K562 (cell line): Measurements from ENCODE around the gene SLC35G1. TPM values are rescaled to one million over a fixed set of nuclear protein-coding genes. Genes with fewer than 3 reads are reported as not detected.

ENCODE experiments used
- ATAC-seq: fragments of 200-7000 bp; cut with Tn5 transposase; 3 replicates; pipeline ENCODE4 v1.9.1; 2020; ENCODE audit warnings: moderate library complexity
- BruUV-seq: library from RNA; stranded (reverse); fragments of 400-500 nt; replicated peaks from 2 replicates; lab custom pipeline; 2021; lab: Mats Ljungman, UMichigan
- CTCF ChIA-PET: fragments of 300-600 bp; formaldehyde crosslinking; extraction: SDS; loops from one replicate; lab custom pipeline; 2021; ENCODE audit warnings: low intra/inter-chr PET ratio; lab: Yijun Ruan, JAX
- POLR2A ChIA-PET: fragments of 300-600, 350-650 bp; sonication (Branson Sonifier 250); formaldehyde crosslinking; extraction: SDS; loops from one replicate; lab custom pipeline; 2021; ENCODE audit warnings: antibody characterized with exemption, inconsistent platforms; lab: Yijun Ruan, JAX
- DNase-seq, 4 experiments: peaks; one replicate each; pipeline versions ENCODE4 v3.0.0 to v3.0.0-alpha.2; 2011 to 2018; ENCODE audit warnings: low spot score in 3 of 4, mixed read lengths in 3 of 4; ENCODE audit errors: extremely low read depth in 1 of 4
- FAIRE-seq: peaks from 2 replicates; lab custom pipeline; 2011; peaks lifted over from hg19 to GRCh38; lab: Jason Lieb, UNC
- H2AFZ ChIP-seq: 2 replicates; pipeline ENCODE4 v1.6.0; 2011; ENCODE audit warnings: low read depth, low read length, control low read depth, inconsistent platforms
- H3K27ac ChIP-seq: fragments of 200-600 bp; 3 replicates; pipeline ENCODE4 v1.8.0; 2011; ENCODE audit warnings: low read depth, mild to moderate bottlenecking, control low read depth, inconsistent platforms, low read length, moderate library complexity, mixed read lengths; ENCODE audit errors: extremely low read depth
- H3K27me3 ChIP-seq, 2 experiments: fragments of 300-600 bp in 1 of 2; 2 replicates in 1 of 2; 3 replicates in 1 of 2; pipeline versions ENCODE4 v1.6.0 to v1.8.0; 2011; ENCODE audit warnings: inconsistent platforms in 2 of 2, low read length in 2 of 2, mild to moderate bottlenecking in 1 of 2, mixed read lengths in 1 of 2, moderate library complexity in 1 of 2; ENCODE audit not compliant: control insufficient read depth in 2 of 2, insufficient read depth in 2 of 2
- H3K36me3 ChIP-seq: fragments of 300-600 bp; 3 replicates; pipeline ENCODE4 v1.8.0; 2011; ENCODE audit warnings: mild to moderate bottlenecking, low read length, inconsistent platforms; ENCODE audit not compliant: control insufficient read depth, insufficient read depth
- H3K4me1 ChIP-seq, 2 experiments: fragments of 200-600 bp in 1 of 2; replicated peaks in 1 of 2; 2 replicates in 1 of 2; 3 replicates in 1 of 2; pipeline versions ENCODE4 v1.5.1 to v1.8.0; 2011; ENCODE audit warnings: inconsistent platforms in 2 of 2, low read length in 2 of 2, mild to moderate bottlenecking in 1 of 2, mixed read lengths in 1 of 2, moderate library complexity in 1 of 2; ENCODE audit not compliant: control insufficient read depth in 2 of 2, insufficient read depth in 2 of 2
- H3K4me2 ChIP-seq: 2 replicates; pipeline ENCODE4 v1.6.1; 2011; ENCODE audit warnings: low read length, control low read depth, inconsistent platforms, mixed read lengths; ENCODE audit not compliant: insufficient read depth
- H3K4me3 ChIP-seq: fragments of 200-600 bp; sonication (generic), shearing (Covaris generic); 2 replicates; pipeline ENCODE4 v1.5.1; 2016; ENCODE audit warnings: control low read depth, inconsistent platforms
- H3K79me2 ChIP-seq: fragments of 200-600 bp; 3 replicates; pipeline ENCODE4 v1.8.0; 2011; ENCODE audit warnings: low read length, inconsistent platforms; ENCODE audit not compliant: control insufficient read depth, insufficient read depth
- H3K9ac ChIP-seq, 2 experiments: 2 replicates each; pipeline versions ENCODE4 v1.6.0 to v1.6.1; 2011; ENCODE audit warnings: low read depth in 2 of 2, low read length in 2 of 2, control low read depth in 1 of 2, inconsistent platforms in 1 of 2, mild to moderate bottlenecking in 1 of 2, mixed read lengths in 1 of 2; ENCODE audit not compliant: insufficient read depth in 1 of 2
- H3K9me1 ChIP-seq: one replicate; pipeline ENCODE4 v1.6.0; 2011; ENCODE audit warnings: inconsistent platforms, mild to moderate bottlenecking, low read length, moderate library complexity; ENCODE audit not compliant: control insufficient read depth, insufficient read depth
- H3K9me3 ChIP-seq: replicated peaks from 2 replicates; pipeline ENCODE4 v1.5.1; 2011; ENCODE audit warnings: low read depth, low read length, inconsistent platforms; ENCODE audit not compliant: control insufficient read depth, insufficient read depth
- H4K20me1 ChIP-seq: replicated peaks from 2 replicates; pipeline ENCODE4 v1.6.1; 2011; ENCODE audit warnings: low read length, inconsistent platforms, mixed read lengths; ENCODE audit not compliant: control insufficient read depth, insufficient read depth
- BRD4 ChIP-seq: fragments of 200-600 bp; sonication (generic); IDR thresholded peaks from 2 replicates; pipeline ENCODE4 v1.6.1; 2017; ENCODE audit warnings: inconsistent platforms
- ERF ChIP-seq: fragments of 450-650 bp; formaldehyde crosslinking; IDR thresholded peaks from 2 replicates; pipeline ENCODE4 v1.4.0; 2020; ENCODE audit warnings: mild to moderate bottlenecking, mixed read lengths
- NFATC3 ChIP-seq: fragments of 450-650 bp; IDR thresholded peaks from 2 replicates; pipeline ENCODE4 v1.6.1; 2017; ENCODE audit warnings: mild to moderate bottlenecking
- ZEB2 ChIP-seq: fragments of 450-650 bp; IDR thresholded peaks from 2 replicates; pipeline ENCODE4 v1.6.1; 2016
- WGBS: fragments of 100-300 bp; shearing (Covaris generic); methylation state at CpG from one replicate; pipeline ENCODE4 v1.1.6; 2016; ENCODE audit warnings: low coverage, mixed read lengths; ENCODE audit not compliant: insufficient coverage; ENCODE audit errors: missing lambda C conversion rate; 5-methylcytosine and 5-hydroxymethylcytosine counted together
- in situ Hi-C: fragments of 300-500 bp; cut with MboI; formaldehyde crosslinking; loops from 4 replicates; pipeline ENCODE4 v1.15.0; 2018; ENCODE audit warnings: inconsistent platforms, mixed read lengths
- intact Hi-C: fragments of 100-400 bp; cut with micrococcal nuclease; formaldehyde crosslinking; loops from 2 replicates; pipeline ENCODE4 v1.14.2; 2022
- polyA plus RNA-seq, 8 experiments: library from polyadenylated mRNA; depleted of rRNA in 4 of 8; stranded (reverse) in 5 of 8; unstranded in 3 of 8; fragments of >200 nt; fragmentation: Nextera tagmentation in 2 of 8; fragmentation: Illumina TruSeq in 1 of 8; extraction: Ambion mirVana in 2 of 8; extraction: Trizol in 1 of 8; gene quantifications; 2 replicates each; pipeline versions ENCODE4 v1.2.1 to v1.2.3, GENCODE V29; 2011 to 2014; ENCODE audit warnings: inconsistent platforms in 1 of 8, missing spikeins in 1 of 8
- total RNA-seq, 7 experiments: library from RNA; depleted of rRNA in 6 of 7; stranded (reverse); fragments of >200 nt in 6 of 7; fragmentation: Illumina TruSeq in 2 of 7; extraction: Trizol in 2 of 7; gene quantifications; 2 replicates each; pipeline versions ENCODE4 v1.2.1 to v1.2.3, GENCODE V29; 2011 to 2021; ENCODE audit warnings: low replicate concordance in 1 of 7
- TF ChIP-seq, protein P1 (sequence below): IDR thresholded peaks from 3 replicates; pipeline ENCODE4 v1.6.1; 2011; ENCODE audit warnings: borderline replicate concordance, mild to moderate bottlenecking; ENCODE audit not compliant: insufficient read length, insufficient read depth

Gene SLC35G1
- total and polyA plus RNA-seq, 9 of the 15 experiments (the other 6 are each of a cell fraction or from before 2014, with no cell fraction given) = 0.76 to 8.5 (median 4.9) TPM

DNA sequence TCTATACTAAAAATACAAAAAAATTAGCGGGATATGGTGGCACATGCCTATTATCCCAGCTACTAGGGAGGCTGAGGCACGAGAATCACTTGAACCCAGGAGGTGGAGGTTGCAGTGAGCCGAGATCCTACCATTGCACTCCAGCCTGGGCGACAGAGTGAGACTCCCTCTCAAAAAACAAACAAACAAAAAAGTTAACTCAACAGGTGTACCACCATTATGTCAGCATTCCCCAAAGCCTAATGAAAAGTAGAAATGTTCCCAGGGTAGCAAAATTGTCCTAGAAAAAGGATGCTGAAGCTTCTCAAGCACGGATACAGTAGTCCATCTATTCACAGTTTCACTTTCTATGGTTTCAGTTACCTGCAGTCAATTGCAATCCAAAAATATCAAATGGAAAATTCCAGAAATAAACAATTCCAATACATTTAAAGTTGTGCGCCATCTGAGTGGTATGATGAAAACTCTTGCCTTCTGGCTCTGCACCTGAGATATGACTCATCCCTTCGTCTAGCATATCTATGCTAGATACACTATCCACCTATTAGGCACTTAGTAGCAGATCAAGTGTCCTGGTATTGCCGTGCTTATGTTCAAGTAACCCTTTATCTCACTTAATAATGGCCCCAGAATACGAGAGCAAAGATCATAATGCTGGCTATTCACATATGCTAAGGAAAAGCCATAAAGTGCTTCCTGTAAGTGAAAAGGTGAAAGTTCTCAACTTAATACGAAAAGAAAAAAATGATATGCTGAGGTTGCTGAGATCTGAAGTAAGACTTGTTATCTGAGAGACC lies 37.2 kb upstream of the SLC35G1 start:
- H4K20me1 ChIP-seq = no peaks in the 10 kb centered on the region
- in situ Hi-C loops = no loop called here
- H3K9ac ChIP-seq = no peak overlapping the region
- POLR2A ChIA-PET = no interaction called here
- BruUV-seq = no TSS peak
- H3K4me2 ChIP-seq = no peak overlapping the region
- H3K36me3 ChIP-seq = no peaks in the 10 kb centered on the region
- TF ChIP-seq ERF (no peak), NFATC3 (no peak), ZEB2 (no peak), BRD4 (no peak)
- TF ChIP-seq, protein P1, sequence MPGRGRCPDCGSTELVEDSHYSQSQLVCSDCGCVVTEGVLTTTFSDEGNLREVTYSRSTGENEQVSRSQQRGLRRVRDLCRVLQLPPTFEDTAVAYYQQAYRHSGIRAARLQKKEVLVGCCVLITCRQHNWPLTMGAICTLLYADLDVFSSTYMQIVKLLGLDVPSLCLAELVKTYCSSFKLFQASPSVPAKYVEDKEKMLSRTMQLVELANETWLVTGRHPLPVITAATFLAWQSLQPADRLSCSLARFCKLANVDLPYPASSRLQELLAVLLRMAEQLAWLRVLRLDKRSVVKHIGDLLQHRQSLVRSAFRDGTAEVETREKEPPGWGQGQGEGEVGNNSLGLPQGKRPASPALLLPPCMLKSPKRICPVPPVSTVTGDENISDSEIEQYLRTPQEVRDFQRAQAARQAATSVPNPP = no peak
- TF ChIP-seq, all 486 proteins: peak for 0
- Histone ChIP-seq H3K4me3 (no peak overlapping the region), H3K27ac (no peak overlapping the region), H3K9me3 (no peaks in the 10 kb centered on the region), H3K9me1 (no peaks in the 10 kb centered on the region), H3K79me2 (no peaks in the 10 kb centered on the region), H2AFZ (no peak overlapping the region), H3K4me1 (no peaks in the 10 kb centered on the region), H3K27me3 (no peaks in the 10 kb centered on the region; a peak in 2 of 5 replicates)
- CTCF ChIA-PET = no interaction called here
- intact Hi-C loops = no loop called here
- DNase-seq = no peak
- 3% methylated on average over 8 of the region's 10 CpGs for WGBS
- no peak for FAIRE-seq
- no peak for ATAC-seq
